G401 (cell line): Measurements from ENCODE around the gene ZNF579. TPM values are rescaled to one million over a fixed set of nuclear protein-coding genes. Genes with fewer than 3 reads are reported as not detected.
"Not testable (repeated sequence)": the region's sequence is repeated elsewhere in the genome, so short reads cannot be mapped to it uniquely, and the experiment has no call there.

ENCODE experiments used
- DNase-seq: peaks from one replicate; pipeline ENCODE4 v3.0.0-alpha.2; 2015; ENCODE audit warnings: low spot score
- in situ Hi-C: cut with HindIII; loops from 2 replicates; pipeline ENCODE4 v1.10.0; 2016; ENCODE audit warnings: low sequenced_read_pairs, mixed read lengths
- total RNA-seq: library from RNA; depleted of rRNA; stranded (reverse); fragments of >200 nt; shearing (Covaris generic); gene quantifications from 2 replicates; pipeline ENCODE4 v1.2.3, GENCODE V29; 2014

Gene ZNF579
- total RNA-seq, 1 experiment from 2014 or later = 16.2 TPM

DNA sequence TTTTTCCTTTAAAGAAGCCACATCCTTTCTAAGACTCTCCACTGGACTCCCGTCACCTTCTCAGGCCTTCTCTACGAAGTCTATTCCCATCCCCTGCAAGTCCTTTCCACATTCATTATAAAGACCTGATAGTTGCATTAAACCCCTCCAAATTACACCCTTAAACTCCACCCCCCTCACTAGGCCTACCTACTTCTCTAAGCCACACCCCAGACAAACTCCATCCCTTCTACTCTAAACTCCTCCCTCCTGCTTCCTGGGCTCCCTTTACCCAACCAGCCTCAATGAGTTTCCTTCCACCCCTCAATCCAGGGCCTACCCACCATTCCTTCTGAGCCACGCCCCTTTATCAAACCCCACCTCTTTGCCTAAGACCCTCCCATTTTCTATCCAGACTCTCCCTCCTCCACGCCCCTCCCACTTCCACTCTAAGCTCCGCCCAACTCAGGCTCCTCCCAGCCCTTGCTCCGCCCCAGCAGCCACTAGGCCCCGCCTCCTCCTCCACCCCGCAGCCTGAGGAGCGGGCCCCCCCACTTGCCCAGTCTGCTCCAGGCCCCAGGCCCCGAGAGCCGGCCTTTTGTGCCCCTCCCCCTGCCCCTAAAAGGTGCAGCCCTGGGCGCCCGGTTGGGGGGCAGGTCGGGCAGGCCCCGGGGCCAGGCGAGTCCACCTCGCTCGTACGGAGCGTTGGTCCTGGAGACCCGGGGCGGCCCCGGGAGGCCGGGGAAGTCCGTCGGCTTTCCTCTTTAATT lies 18.2 kb upstream of the ZNF579 start:
- peak; percentile 95 for DNase-seq
- in situ Hi-C loops = no loop called here

DNA sequence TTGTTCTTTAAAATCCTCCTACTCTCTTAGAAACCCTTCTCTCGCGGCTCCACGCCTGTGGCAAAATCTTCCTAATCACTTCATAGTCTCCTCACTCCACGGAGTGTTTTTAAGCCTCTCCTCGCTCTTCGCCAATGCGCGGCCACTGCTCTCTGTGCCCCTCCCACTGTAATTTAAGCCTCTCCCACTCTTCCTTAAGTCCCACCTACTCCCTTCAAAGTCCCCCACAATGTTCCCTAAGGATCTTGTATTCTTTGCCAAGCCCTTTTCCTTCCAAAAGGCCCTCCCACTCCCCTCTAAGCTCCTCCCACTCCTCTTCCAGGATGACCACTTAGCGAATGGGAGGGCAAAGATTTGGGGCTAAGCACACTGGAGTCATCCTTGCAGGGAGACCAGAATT lies 17.4 kb upstream of the ZNF579 start:
- no peak for DNase-seq
- in situ Hi-C loops = no loop called here

DNA sequence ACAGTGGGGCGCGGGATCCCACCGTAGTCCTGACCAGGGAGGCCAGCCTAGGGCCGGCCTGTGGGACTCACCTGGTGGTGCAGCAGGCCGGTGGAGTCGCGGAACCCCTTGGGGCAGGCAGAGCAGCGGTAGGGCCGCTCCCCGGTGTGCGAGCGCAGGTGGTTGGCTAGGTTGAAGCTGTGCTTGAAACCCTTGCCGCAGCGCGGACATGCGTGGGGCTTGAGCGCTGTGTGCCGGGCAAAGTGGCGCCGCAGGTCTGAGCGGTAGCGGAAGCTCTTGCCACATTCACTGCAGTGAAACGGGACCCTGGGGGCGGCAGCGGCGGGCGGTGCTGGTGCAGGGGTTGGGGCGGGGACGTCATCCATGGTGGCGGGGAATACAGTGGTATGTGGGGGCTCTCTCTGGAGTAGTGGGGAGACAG lies 16.9 kb upstream of the ZNF579 start:
- DNase-seq = no peak
- in situ Hi-C loops = no loop called here

DNA sequence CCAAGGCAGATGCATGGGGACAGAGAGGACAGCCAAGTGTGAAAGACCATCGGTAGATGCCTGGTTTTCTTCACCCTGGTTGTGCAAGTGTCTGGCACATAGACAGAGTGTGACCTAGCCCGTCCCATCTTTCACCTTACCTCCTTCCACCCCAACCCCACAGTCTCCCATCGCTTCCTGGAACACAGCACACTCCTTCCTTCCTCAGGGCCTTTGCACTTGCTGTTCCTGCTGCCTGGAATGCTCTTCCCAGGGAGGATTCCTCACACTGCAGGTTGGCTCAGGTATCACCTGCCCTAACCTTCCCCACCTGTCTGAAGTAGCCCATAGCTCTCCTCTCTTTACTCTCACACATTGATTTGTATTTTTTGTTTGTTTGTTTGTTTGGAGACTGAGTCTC lies 15.7 kb upstream of the ZNF579 start:
- DNase-seq = no peak
- in situ Hi-C loops = no loop called here

DNA sequence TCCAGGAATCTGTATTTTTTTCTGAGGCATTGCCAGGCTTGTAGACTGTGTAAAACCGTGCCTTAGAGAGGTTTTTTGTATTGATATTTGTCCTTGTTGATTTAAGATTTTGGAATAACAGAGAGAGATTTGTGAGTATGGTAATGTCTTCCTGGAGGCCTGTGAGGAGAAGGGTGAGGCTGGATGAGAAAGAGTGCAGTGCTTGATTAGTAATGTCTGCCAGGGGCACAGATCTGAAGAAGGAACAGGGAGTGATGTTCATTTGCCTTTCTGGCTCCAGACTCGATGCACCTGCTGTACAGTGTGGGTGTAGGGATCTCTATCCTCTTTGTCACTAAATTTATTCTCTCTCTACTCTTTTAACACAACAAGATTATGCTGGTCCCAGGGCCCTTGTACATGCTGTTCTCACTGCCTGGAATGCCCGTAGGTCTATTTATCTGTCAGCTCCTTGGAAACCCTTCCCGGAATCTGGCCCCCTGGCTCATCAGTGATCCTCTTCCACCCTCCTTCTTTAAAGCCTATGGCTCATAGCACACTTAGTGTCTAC lies 14.4 kb upstream of the ZNF579 start:
- in situ Hi-C loops = no loop called here
- DNase-seq = no peak

DNA sequence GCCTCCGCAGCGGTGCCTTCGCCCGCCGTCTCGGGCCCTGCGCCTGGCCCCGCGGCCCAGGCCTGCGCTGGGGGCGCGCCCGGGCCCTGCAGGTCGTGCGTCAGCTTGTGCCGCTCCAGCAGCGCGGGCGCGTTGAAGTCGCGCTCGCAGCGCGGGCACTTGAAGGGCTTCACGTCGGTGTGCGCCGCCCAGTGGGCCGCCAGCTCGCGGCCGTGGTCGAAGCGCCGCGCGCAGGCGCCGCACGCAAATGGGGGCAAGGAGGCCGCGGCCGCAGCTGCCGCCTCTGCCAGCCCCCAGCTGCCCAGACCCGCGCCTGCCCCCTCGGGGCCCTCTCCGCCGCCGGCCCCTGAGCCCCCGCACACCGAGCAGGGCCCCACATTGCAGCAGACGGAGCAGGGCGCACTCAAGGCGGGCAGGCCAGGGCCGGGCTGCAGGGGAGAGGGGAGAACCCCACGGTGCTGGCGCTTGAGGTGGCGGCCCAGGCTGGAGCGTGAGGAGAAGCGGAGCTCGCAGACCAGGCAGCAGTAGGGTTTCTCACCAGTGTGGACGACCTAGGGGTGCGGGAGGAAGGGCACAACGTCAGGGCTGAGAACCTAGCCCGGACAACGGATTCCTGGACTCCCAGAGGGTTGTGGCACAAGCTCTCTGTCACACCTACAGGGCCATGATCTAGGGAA lies 12.6 kb upstream of the ZNF579 start:
- no peak for DNase-seq
- in situ Hi-C loops = no loop called here

GRCh38 chr19:55592391-55593090 lies 11.9 kb upstream of the ZNF579 start:
- in situ Hi-C loops = no loop called here
- no peak for DNase-seq

GRCh38 chr19:55591555-55591954 lies 10.9 kb upstream of the ZNF579 start:
- in situ Hi-C loops = no loop called here
- DNase-seq = no peak

GRCh38 chr19:55590617-55591016 lies 10.0 kb upstream of the ZNF579 start:
- in situ Hi-C loops = no loop called here
- no peak for DNase-seq

DNA sequence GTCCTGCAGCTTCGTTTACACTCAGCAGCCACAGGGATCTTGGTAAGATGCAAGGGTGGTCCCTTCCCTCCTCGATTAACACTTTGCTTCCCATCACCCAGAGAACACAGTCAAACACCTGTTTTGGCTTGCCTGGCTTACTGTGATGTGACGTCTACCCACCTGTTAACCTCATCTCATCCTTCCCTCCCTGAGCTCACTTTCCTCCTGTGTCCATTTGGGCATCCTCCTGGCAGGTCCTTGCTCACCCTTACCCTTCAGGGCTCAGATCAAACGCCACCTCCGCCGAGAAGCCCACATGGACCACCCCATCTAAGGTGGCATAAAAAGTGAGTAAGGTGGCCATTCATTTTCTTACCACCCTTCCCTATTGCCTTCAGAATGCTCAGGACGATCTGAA lies 9.5 kb upstream of the ZNF579 start:
- in situ Hi-C loops = no loop called here
- DNase-seq = no peak

GRCh38 chr19:55588738-55589137 lies 8.1 kb upstream of the ZNF579 start:
- DNase-seq = no peak
- in situ Hi-C loops = no loop called here

DNA sequence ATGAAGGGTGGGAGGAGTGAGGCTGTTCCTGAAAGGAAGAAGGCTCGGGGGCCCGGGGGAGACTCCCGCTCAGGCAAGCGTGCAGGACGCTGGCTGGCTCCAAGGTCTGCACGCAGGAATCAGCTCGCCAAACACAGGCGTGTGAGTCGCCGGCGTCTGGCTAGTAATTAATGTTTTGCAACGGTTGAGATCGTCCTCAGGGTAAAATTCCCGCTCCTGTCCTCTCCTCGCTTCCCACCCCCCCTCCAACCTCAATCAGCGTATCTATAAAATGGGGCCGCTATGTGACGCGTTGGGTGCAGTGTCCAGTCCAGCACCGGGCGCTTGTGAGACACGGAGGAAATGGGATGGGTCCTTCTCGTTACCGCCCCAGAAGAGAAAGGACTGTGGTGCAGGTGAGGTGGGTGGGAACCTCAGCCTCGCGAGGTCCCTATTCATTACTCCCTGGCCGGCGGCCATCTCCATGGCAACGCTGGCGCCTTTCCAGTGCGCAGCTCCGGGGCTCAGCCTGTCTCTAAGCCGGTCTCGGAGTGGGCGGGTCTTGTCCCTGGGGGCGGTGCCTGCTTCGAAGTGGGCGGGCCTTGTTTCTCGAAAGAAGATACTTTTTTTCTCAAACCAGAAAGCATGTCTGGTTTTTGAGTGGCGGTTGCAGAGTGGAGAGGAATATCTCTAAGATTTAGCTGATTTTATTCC lies 6.5 kb upstream of the ZNF579 start:
- DNase-seq = peak; percentile 96
- in situ Hi-C loops = no loop called here

- DNase-seq = peak; percentile 65
- in situ Hi-C loops = no loop called here
Measured at GRCh38 chr19:55585658-55586339, 5.2 kb upstream of the ZNF579 start.

DNA sequence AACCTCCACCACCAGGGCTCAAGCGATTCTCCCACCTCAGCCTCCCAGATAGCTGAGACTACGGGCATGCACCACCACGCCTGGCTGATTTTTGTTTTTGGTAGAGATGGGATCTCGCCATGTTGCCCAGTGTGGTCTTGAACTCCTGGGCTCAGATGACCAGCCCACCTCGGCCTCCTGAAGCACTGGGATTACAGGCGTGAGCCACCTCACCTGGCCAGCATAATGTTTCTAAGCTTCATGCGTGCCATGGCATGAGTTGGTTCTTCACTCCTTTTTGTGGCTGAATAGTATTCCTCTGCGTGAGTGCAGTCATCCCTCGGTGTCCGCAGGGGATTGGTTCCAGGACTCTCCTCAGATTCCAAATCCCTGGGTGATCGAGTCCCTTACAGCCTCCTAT lies 4.2 kb upstream of the ZNF579 start:
- DNase-seq = no peak
- in situ Hi-C loops = no loop called here

GRCh38 chr19:55583897-55584296 lies 3.2 kb upstream of the ZNF579 start:
- DNase-seq, in situ Hi-C loops: not testable (repeated sequence)

DNA sequence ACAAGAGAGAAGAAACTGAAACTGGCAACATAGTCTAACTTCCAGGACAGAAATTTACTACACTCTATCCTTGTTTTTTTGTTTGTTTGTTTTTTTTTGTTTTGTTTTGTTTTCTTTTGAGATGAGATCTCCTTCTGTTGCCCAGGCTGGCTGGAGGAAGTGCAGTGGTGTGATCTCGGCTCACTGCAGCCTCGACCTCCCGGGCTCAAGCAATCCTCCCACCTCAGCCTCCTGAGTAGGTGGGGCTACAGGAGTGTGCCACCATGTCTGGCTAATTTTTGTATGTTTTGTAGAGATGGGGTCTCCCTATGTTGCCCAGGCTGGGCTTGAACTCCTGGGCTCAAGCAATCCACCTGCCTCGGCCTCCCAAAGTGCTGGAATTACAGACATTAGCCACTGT lies 1.6 kb upstream of the ZNF579 start:
- in situ Hi-C loops, DNase-seq: not testable (repeated sequence)

- DNase-seq = no peak
- in situ Hi-C loops = no loop called here
Measured at GRCh38 chr19:55581823-55582223, 1.2 kb upstream of the ZNF579 start.

DNA sequence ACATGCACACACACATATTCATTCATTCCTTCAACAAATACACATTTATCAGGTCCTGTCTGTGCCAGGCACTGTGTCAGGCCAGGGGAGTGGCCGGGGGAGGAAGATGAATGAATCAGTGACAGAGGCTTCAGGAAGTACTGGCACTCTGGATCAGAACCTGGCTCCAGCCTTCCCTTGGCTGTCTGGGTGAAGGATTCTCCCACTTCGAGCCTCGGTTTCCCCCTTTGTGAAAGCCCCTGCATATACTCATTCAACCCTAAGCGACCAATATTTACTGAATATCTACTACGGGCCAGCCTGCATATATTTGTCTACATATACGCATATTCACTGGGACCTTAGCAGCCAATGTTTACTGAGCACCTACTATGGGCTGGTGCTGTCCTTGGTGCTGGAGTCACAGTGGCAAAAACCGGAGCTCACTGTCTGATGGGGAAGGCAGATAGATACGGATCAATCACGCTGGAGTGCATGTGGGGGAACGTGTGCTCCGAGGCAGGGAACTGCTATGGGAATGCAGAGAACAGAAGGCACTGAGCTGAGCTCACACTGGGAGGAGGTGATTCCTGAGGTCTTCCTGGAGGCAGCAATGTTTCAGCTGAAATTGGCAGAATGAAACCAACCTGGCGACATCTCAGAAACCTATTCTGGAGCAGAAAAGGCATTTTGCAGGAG lies 636 bp upstream of the ZNF579 start:
- no peak for DNase-seq
- in situ Hi-C loops = no loop called here
